Measurements from ENCODE around the gene IRF7.

IRF7 gene

DNA sequence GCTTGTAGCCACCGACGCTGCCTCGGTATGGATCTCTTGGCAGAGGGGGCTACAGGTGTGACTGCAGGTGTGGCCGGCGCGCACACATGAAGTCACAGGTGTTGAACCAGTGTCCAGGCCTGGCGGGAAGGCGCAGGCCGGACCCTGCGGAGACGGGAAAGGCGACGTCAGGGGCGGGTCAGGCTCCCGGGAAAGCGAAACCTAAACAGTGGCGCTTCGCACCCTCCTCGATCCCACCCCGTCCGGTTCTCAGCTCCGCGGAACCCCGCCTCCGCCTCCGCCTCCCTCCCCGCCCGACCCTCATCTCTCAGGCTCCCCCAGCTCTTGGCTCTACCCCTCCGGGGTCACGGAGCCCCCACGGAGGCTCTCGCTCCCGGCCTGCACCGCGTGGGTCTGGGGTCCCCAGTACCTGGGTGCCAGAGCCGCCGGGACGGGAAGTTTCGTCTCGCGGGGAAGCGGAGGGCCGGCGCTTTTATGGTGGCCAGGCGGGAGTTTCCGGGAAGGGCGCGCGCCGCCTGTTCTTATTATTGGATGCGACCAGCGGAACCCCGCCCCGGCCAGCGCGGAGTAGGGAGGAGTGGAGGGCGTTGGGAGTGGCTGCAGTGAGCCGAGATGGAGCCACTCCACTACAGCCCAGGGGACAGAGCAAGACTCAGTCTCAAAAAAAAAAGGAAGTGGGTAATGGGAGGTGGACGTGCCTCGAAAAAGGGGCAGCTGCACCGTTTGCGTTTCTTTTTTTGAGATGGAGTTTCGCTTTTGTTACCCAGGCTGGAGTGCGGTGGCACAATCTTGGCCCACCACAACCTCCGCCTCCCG lies at the start of gene IRF7:
Gene IRF7 (minus strand): TSS at position 447 of the 816 bp plus-strand sequence. CDS start 586 bp downstream, outside the sequence.
- peak within 1 kb of the TSS; percentile 86 for H3K4me3 ChIP-seq (ENCODE audit: low read depth, low read length)
- peak; percentile 93 for DNase-seq (ENCODE audit: low read depth)
- TF ChIP-seq, protein P1, sequence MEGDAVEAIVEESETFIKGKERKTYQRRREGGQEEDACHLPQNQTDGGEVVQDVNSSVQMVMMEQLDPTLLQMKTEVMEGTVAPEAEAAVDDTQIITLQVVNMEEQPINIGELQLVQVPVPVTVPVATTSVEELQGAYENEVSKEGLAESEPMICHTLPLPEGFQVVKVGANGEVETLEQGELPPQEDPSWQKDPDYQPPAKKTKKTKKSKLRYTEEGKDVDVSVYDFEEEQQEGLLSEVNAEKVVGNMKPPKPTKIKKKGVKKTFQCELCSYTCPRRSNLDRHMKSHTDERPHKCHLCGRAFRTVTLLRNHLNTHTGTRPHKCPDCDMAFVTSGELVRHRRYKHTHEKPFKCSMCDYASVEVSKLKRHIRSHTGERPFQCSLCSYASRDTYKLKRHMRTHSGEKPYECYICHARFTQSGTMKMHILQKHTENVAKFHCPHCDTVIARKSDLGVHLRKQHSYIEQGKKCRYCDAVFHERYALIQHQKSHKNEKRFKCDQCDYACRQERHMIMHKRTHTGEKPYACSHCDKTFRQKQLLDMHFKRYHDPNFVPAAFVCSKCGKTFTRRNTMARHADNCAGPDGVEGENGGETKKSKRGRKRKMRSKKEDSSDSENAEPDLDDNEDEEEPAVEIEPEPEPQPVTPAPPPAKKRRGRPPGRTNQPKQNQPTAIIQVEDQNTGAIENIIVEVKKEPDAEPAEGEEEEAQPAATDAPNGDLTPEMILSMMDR (conservative IDR thresholded peaks at IDR 0.05; ENCODE audit: low read depth, low read length), result no peak

DNA sequence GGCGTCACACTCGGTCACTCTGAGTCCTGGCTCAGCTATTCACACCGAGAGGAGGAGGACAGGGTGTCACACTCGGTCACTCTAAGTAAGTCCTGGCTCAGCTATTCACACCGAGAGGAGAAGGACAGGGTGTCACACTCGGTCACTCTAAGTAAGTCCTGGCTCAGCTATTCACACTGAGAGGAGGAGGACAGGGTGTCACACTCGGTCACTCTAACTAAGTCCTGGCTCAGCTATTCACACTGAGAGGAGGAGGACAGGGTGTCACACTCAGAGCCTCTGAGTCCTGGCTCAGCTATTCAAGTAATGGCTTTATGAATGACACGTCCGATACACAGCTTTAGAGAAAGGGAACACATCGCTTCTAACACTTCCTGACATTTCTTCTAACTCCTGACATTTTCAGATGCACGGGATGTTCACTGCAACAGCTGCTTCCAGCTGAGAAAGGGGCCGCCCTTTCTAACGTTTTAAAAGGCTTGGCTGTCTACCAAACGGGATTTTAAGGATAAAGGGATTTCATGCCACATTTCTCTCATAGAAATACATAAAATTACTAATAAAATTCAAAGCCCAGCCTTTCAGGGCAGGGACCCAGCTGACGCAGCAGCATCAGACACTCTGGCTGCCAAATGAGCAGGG lies 49.4 kb upstream of the IRF7 start:
- no peak overlapping the region for H3K4me3 ChIP-seq (ENCODE audit: low read depth, low read length)
- peak; percentile 16 for DNase-seq (ENCODE audit: low read depth)

DNA sequence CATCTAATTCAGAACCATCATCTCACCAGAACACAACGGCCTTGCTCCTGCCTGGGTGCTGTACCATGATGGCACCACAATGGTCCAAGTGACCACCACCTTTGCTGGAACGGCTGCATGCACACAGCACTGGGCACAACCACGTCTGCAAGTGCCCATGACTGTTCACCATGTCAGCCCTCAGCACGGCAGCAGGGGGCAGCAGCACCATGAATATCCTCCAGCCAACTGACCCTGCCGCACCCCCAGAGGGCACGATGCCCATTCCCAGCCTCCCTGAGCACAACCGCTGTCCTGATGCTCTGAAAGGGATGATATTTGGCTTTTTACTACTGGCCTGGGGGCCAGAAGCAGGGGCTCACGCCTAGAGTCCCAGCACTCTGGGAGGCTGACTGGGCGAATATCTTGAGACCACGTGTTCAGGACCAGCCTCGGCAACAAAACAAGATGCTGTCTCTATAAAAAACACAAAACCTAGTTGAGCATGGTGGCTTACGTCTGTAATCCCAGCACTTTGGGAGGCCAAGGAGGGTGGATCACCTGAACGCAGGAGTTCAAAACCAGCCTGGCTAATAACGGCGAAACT lies 47.0 kb upstream of the IRF7 start:
- TF ChIP-seq, protein P1 (conservative IDR thresholded peaks at IDR 0.05; ENCODE audit: low read depth, low read length), result peak; percentile 84
- no peak overlapping the region for H3K4me3 ChIP-seq (ENCODE audit: low read depth, low read length)
- DNase-seq (ENCODE audit: low read depth), result peak; percentile 63

More for the DNA sequence above, 49.4 kb upstream of the IRF7 start:
- TF ChIP-seq, protein P1 (conservative IDR thresholded peaks at IDR 0.05; ENCODE audit: low read depth, low read length), result no peak

DNA sequence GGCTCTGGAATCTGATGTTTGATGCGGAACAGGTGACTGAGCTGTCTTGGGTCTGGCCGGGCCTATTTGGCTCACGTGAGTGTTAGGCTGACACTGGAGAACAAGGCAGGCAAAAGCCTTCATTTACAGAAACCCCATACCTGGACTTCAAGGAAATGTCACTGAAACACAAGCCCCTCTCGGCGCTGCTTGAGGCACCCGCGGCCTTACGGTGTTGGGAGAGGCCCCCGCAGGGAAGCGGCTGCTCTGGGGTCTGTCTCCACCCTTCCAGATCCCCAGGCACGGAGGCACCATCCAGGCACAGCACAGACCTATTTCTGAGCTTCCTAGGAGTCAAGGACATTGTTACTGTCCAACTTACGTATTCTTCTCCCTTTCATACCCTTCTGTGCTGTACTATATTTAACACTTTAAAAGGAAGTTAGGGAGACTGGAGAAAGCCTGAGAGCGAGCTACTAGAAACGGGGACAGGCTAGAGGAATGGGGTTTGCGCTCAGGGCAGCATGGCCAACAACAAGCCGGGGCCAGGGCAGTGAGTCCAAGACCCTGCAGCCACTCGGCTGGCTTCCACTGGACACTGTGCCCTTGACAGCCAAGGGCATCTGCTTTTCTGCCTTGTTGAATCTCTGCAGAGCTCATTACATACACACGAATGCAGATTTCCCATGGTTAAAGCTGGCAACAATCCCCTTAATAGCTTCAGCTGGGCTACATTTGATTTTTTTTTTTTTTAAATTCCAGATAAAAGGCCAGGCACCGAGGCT lies 45.1 kb upstream of the IRF7 start:
- TF ChIP-seq, protein P1 (conservative IDR thresholded peaks at IDR 0.05; ENCODE audit: low read depth, low read length), result no peak
- no peak overlapping the region for H3K4me3 ChIP-seq (ENCODE audit: low read depth, low read length)
- DNase-seq (ENCODE audit: low read depth), result no peak

DNA sequence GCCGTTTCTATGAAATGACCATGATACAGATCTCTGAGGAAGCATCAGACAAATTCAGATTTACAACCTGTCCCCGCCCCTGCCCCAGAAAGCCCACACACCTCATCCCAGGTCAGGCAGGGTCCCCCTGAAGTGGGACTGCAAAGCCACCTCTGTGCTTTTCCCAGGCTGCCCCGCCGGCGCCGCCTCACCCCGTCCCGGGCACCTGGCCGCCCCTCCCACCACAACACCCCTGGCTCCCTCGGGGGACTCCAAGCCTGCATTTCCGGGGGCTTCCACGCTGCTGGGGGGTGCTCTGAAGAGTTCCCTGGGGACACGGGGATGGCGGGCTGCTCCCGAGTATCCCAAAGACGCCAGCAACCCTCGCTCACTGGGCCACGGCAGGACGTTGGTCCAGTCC lies 44.5 kb upstream of the IRF7 start:
- no peak for DNase-seq (ENCODE audit: low read depth)
- TF ChIP-seq, protein P1 (conservative IDR thresholded peaks at IDR 0.05; ENCODE audit: low read depth, low read length), result no peak
- no peak overlapping the region for H3K4me3 ChIP-seq (ENCODE audit: low read depth, low read length)

DNA sequence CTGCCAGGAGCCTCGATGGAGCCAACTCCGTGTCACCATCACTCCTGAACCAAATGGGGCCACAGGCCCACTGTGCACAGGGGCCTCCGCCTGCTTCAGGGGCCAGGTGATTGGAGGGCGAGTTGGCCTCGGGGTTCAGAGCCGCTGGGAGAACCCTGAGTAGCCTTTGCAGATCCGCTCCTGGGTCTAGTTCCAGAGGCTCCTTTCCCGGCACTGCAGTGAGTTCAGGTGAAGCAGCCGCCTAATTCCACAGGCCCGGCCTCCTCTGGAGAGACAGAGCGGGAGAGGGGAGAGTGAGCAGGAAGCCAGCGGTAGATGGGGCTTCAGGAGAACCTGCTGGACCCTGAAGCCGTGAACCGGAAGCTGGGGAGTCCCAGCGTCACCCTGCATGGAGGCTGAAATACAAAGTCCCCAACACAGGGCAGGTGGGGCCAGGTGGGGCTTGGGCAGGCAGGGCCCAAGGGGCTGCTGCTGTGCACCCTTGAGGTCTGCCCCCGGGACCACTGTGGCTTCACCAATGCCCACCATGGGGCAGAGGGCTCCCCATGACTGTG lies 43.9 kb upstream of the IRF7 start:
- no peak overlapping the region for H3K4me3 ChIP-seq (ENCODE audit: low read depth, low read length)
- no peak for DNase-seq (ENCODE audit: low read depth)
- TF ChIP-seq, protein P1 (conservative IDR thresholded peaks at IDR 0.05; ENCODE audit: low read depth, low read length), result no peak

Measured in choroid plexus epithelial cell (primary cell).